Kidney (tissue), 14 donors: ENCODE measurements around the gene TMEM242. TPM values are rescaled to one million over a fixed set of nuclear protein-coding genes. Genes with fewer than 3 reads are reported as not detected.

Source experiments
- DNase-seq, 5 donors: peaks; one replicate each; pipeline ENCODE4 v3.0.0-alpha.2; 2013 to 2020
- FAIRE-seq: peaks from 2 replicates; lab custom pipeline; 2012; peaks lifted over from hg19 to GRCh38; lab: Jason Lieb, UNC
- H3K27ac ChIP-seq, 2 donors: one replicate each; pipeline ENCODE4 v1.7.0; 2013; ENCODE audit warnings: low read depth in 2 of 2, low read length in 2 of 2, inconsistent platforms in 1 of 2
- H3K27me3 ChIP-seq: one replicate; pipeline ENCODE4 v1.7.1; 2013; ENCODE audit warnings: low read length, inconsistent platforms; ENCODE audit not compliant: control insufficient read depth, insufficient read depth
- H3K36me3 ChIP-seq, 3 donors: one replicate each; pipeline versions ENCODE4 v1.7.0 to v1.7.1; 2013; ENCODE audit warnings: low read length in 3 of 3, control low read depth in 1 of 3, inconsistent platforms in 1 of 3; ENCODE audit not compliant: insufficient read depth in 3 of 3, control insufficient read depth in 2 of 3
- H3K4me1 ChIP-seq, 3 donors: one replicate each; pipeline versions ENCODE4 v1.7.0 to v1.7.1; 2013; ENCODE audit warnings: low read length in 3 of 3, inconsistent platforms in 1 of 3, low read depth in 1 of 3; ENCODE audit not compliant: control insufficient read depth in 2 of 3, insufficient read depth in 2 of 3
- H3K4me3 ChIP-seq, 3 donors: one replicate each; pipeline versions ENCODE4 v1.7.0 to v1.8.1; 2013; ENCODE audit warnings: low read length in 3 of 3, control low read depth in 1 of 3, inconsistent platforms in 1 of 3
- H3K9ac ChIP-seq, 3 donors: one replicate each; pipeline versions ENCODE4 v1.7.0 to v1.7.1; 2013; ENCODE audit warnings: low read length in 3 of 3, control low read depth in 1 of 3, inconsistent platforms in 1 of 3
- H3K9me3 ChIP-seq, 3 donors: one replicate each; pipeline versions ENCODE4 v1.7.0 to v1.7.1; 2013; ENCODE audit warnings: low read length in 3 of 3, control low read depth in 1 of 3, inconsistent platforms in 1 of 3; ENCODE audit not compliant: control insufficient read depth in 2 of 3, insufficient read depth in 1 of 3
- intact Hi-C: fragments of 100-400 bp; cut with DNase I; formaldehyde crosslinking; loops from one replicate; pipeline ENCODE4 v1.11.1; 2022
- polyA plus RNA-seq: library from polyadenylated mRNA; stranded (reverse); fragments of 350-450 nt; fragmentation: Illumina TruSeq; extraction: RNeasy Lipid Tissue Mini Kit (QIAGEN cat#74804); gene quantifications from one replicate; pipeline ENCODE4 v1.2.3, GENCODE V29; 2014; ENCODE audit warnings: low read depth, low replicate concordance; ENCODE audit not compliant: insufficient read depth
- total RNA-seq: library from RNA; stranded (reverse); fragmentation: NEBNext Ultra II Directional; extraction: Animal tissue kit (Norgen Biotek cat#: 25700); gene quantifications from one replicate; pipeline ENCODE4 v1.2.1, GENCODE V29; 2021
- TF ChIP-seq, protein P1 (sequence below): IDR thresholded peaks from 3 replicates; pipeline ENCODE4 v1.5.1; 2012; ENCODE audit warnings: mild to moderate bottlenecking, moderate library complexity, borderline replicate concordance; ENCODE audit not compliant: insufficient read depth; ENCODE audit errors: extremely low read depth
- donor health status: control.
- donor health status: control.
- donor health status: control.
- donor health status: control.
- donor health status: control.
- donor health status: DM: yes; HTN: yes; CAD: no.
- donor health status: Normal renal cell carcinoma (clear cell type).

Gene TMEM242
- total and polyA plus RNA-seq, 2 donors from 2014 or later = 14.2 to 14.3 TPM

DNA sequence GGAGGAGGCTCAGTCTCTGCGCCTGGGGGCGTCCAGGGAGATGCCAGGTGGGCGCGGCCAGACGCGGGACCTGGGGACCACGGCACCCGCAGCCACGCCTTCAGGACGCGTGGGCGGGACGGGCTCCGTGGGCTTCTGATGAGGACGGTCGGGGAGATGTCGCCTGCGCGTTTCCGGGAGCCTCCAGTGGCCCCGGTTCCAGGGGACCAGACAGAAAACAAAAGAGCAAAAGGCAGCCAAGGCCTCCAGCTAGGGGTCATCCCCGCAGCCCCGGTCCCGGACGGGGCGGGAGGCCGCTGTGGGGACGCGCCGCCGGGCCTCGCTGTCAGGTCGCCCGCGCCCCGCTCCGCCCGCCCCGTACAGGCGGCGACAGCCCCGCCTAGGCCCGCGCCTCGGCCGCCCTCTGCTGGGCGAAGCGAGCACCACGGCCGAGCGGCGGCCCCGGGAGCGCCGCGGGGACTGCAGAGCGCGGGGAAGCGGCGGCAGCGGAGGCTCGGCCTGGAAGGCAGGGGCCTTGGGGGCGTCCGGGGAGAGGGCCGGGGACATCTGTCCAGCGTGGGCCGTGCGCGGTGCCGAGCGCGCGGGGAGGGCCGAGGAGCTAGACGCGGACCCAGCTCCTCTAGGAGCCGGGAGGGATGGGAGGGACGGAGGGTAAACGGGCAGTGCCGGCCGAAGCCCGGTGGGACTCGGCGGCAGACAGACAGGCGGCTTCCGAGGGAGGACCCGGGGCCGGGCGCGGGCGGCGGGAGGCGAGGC, 48.7 kb downstream of the TMEM242 start:
- DNase-seq (peak; percentile 77 to 95 (median 87)), FAIRE-seq (no peak)
- peak overlapping the region in 1 of 2 donors; percentile 72 for H3K27ac ChIP-seq
- intact Hi-C loops = loop anchor here (10.0 kb wide), 1 partner anchor 50 kb away; no protein-coding TSS in a partner anchor
- H3K4me1 ChIP-seq = peaks cover 0 to 2% (median 2%) of the 10 kb centered on the region in 3 donors
- no peaks in the 10 kb centered on the region for H3K9me3 ChIP-seq
- no peaks in the 10 kb centered on the region for H3K27me3 ChIP-seq
- H3K9ac ChIP-seq = peak overlapping the region in 2 of 3 donors; percentile 59 to 61
- TF ChIP-seq, protein P1, sequence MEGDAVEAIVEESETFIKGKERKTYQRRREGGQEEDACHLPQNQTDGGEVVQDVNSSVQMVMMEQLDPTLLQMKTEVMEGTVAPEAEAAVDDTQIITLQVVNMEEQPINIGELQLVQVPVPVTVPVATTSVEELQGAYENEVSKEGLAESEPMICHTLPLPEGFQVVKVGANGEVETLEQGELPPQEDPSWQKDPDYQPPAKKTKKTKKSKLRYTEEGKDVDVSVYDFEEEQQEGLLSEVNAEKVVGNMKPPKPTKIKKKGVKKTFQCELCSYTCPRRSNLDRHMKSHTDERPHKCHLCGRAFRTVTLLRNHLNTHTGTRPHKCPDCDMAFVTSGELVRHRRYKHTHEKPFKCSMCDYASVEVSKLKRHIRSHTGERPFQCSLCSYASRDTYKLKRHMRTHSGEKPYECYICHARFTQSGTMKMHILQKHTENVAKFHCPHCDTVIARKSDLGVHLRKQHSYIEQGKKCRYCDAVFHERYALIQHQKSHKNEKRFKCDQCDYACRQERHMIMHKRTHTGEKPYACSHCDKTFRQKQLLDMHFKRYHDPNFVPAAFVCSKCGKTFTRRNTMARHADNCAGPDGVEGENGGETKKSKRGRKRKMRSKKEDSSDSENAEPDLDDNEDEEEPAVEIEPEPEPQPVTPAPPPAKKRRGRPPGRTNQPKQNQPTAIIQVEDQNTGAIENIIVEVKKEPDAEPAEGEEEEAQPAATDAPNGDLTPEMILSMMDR = peak; percentile 89
- no peaks in the 10 kb centered on the region for H3K36me3 ChIP-seq
- H3K4me3 ChIP-seq = peak overlapping the region; percentile 9 to 64 (median 42)

DNA sequence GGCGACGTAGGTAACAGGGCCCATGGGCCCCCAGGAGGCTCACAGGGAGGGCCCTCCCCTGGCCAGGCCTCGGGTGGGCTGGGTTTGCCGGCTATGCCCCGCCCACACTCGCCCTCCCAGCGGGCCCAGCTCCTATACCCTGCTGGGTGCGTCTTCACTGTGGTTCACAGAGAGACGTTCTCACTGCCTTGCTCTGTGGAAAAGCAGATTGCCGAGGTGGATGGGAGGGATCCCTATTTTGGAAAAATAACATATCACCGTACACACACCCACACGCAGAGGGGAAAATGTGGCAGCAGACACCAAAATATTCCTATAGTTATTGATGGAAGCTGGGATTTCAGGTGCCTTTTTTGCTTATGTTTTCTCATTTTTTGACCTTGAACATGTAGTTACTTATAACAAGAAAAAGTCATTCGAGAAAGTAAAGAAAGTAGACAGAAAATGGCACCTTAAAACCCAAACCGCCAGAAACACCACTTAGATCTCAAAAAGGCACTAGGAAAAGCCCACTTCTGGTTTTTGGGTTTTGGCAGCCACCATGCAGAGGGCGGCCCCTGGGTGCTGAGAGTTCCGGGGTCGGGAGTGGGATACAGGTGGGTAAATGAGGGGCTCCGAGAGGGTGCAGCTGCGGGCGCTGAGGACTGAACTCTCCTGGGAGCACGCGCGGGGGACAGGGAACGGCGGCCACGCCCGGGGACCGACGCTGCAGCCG, 49.4 kb downstream of the TMEM242 start:
- Histone ChIP-seq H3K27ac (peak overlapping the region in 1 of 2 donors; percentile 72), H3K27me3 (no peaks in the 10 kb centered on the region), H3K9ac (peak overlapping the region in 1 of 3 donors; percentile 61), H3K9me3 (no peaks in the 10 kb centered on the region), H3K36me3 (no peaks in the 10 kb centered on the region), H3K4me3 (peak overlapping the region; percentile 2 to 64 (median 42)), H3K4me1 (peaks cover 0 to 7% (median 3%) of the 10 kb centered on the region in 3 donors)
- DNase-seq = peak in 2 of 5 donors; percentile 20 to 55
- intact Hi-C loops = loop anchor here (10.0 kb wide), 1 partner anchor 49 kb away; no protein-coding TSS in a partner anchor
- FAIRE-seq = no peak
- TF ChIP-seq, protein P1 = no peak

GRCh38 chr6:157272866-157273755, 50.2 kb downstream of the TMEM242 start:
- FAIRE-seq (no peak), DNase-seq (peak in 1 of 5 donors; percentile 45)
- H3K9me3 ChIP-seq = no peaks in the 10 kb centered on the region
- H3K27ac ChIP-seq = no peak overlapping the region
- H3K4me3 ChIP-seq = no peak overlapping the region
- H3K9ac ChIP-seq = no peak overlapping the region
- H3K27me3 ChIP-seq = no peaks in the 10 kb centered on the region
- intact Hi-C loops = loop anchor here (10.0 kb wide), 1 partner anchor 48 kb away; no protein-coding TSS in a partner anchor
- TF ChIP-seq, protein P1 = no peak
- H3K36me3 ChIP-seq = no peaks in the 10 kb centered on the region
- H3K4me1 ChIP-seq = peaks cover 3 to 15% (median 8%) of the 10 kb centered on the region in 3 donors
